Posterior vena cava (tissue), 2 donors: ENCODE measurements around the gene NLRC5. TPM values are rescaled to one million over a fixed set of nuclear protein-coding genes. Genes with fewer than 3 reads are reported as not detected.

Experiments
- DNase-seq: peaks from one replicate; pipeline ENCODE4 v3.0.0-alpha.2; 2020; ENCODE audit warnings: low spot score
- intact Hi-C, 2 donors: fragments of 100-400 bp; cut with DNase I; formaldehyde crosslinking; loops; one replicate each; pipeline versions ENCODE4 v1.14.1 to v1.14.2; 2022 to 2023
- total RNA-seq, 2 donors: library from RNA; stranded (reverse); fragmentation: NEBNext Ultra II Directional; extraction: Animal tissue kit (Norgen Biotek cat#: 25700); gene quantifications; one replicate each; pipeline ENCODE4 v1.2.1, GENCODE V29; 2021
- donor health status: DM: yes; HTN: yes; CAD: no.
- donor health status: DM: yes; HTN: yes; CAD: no.

Gene NLRC5
- total RNA-seq, 2 donors from 2014 or later: 37.8 to 53.2 TPM

DNA sequence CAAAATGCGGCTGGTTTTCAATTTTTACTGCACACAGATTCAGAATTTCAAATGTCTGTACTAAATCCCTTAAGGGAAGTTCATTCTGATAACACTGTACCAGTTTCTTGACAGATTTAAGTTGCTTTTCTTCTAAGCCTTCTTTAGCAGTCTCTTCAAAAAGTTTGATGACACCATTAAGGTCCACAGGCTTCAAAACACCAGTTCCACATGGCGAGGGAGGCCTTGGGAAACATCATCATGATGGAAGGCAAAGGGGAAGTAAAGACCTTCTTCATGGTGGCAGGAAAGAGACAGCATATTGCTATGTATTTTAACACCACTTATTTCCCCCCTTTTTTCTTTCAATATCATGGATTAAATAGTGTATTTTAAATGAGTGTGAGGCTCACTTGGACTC, 24.5 kb downstream of the NLRC5 start:
- peak; percentile 20 for DNase-seq
- intact Hi-C loops: no loop called here

DNA sequence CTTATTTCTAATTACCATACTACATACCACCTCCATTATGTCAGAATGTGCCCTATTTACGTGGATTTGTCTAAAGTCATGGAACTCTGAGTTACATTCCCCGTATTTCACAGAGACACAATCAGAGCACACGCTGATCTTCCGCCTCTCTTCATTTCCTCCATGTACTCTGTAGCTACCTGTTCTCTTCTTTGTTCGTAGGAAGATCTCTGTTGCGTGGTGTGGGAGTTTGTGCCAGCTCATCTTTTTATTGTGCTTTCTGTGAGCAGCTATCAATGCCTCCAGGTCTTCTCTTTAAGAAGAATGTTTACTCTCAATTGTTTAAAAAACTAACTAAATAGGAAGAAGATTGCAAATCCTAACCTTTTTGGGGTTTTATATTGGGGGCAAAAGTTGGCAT, 26.9 kb downstream of the NLRC5 start:
- no peak for DNase-seq
- intact Hi-C loops: no loop called here

DNA sequence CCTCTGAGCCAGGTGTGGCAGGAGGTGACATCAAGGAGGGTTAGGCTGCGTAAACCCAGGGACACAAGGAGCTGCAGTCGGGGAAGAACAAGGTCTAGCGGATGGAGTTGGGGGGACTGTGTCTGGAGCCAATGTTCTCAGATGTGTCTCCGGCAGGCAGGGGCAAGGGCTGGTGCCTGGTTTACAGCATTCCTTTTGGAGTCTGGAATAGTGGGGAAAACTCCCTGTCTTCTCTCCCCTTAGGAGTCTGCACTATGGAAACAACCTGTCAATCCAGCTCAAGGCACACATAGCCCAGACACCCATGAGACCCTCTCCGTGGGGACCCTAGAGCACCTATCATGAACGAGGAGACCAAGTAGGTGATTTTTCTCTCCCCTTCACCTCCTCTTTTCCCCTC, 27.5 kb downstream of the NLRC5 start:
- DNase-seq: peak; percentile 59
- intact Hi-C loops: no loop called here

DNA sequence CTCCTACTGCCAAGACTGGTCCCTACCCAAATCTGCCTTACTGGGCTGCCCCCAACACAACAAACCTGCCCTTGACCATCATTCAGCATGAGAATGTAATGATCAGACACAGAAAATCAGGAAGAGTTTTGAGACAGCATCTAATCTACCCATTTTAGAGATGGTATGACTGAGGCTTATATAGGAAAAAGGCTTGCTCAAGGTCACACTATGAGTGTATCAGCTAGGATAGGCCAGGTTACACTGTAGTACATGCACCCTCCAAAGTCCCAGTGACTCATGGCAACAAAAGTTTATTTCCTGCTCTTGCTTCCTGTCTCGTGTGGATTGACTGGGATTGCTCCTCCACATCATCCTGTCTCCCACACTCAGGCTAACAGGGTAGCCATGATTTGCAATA, 27.9 kb downstream of the NLRC5 start:
- no peak for DNase-seq
- intact Hi-C loops: no loop called here

DNA sequence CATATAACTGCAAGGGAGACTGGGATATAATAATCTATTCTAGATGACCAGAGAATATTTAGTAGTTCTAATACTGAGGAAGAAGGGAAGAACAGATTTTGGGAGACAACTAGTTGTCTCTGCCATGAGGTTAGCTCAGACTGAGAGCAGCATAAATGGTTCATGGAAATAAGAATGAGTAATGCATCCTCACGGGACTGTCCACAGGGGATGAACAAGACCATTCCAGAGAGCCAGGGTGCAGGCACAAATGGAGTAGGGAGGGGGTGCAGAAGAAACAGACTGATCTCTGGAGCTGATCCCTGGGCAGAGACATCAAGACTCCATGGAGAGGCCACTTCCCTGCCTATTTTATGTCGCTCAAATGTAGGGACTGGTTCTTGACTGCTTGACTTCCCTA, 30.4 kb downstream of the NLRC5 start:
- intact Hi-C loops: no loop called here
- DNase-seq: no peak

DNA sequence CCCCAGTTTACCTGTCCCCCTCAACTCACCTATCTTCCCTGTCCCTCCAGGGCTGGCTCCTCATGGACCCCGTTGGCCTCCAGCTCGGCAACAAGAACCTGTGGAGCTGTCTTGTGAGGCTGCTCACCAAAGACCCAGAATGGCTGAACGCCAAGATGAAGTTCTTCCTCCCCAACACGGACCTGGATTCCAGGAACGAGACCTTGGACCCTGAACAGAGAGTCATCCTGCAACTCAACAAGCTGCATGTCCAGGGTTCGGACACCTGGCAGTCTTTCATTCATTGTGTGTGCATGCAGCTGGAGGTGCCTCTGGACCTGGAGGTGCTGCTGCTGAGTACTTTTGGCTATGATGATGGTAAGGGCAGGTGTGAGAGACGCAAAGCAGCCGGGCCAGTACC, 31.3 kb downstream of the NLRC5 start:
- DNase-seq: peak; percentile 26
- intact Hi-C loops: no loop called here

DNA sequence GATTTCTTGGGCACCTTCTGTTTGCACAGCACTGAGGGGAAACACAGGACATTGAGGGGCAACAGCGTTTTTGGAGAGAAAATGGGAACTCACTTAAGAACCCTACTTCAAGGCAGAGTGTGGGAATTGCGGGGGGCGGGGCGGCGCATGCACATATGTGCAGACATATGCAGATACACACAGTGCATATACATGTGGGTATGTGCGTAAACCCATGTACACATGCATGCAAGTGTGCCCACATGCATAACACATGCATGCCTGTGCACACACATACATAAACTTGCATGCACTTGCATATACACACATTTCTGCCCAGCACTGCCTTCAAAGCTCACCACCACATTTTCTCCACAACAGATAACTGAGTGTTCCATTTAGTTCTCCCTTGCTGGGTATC, 32.4 kb downstream of the NLRC5 start:
- DNase-seq: peak; percentile 46
- intact Hi-C loops: no loop called here

DNA sequence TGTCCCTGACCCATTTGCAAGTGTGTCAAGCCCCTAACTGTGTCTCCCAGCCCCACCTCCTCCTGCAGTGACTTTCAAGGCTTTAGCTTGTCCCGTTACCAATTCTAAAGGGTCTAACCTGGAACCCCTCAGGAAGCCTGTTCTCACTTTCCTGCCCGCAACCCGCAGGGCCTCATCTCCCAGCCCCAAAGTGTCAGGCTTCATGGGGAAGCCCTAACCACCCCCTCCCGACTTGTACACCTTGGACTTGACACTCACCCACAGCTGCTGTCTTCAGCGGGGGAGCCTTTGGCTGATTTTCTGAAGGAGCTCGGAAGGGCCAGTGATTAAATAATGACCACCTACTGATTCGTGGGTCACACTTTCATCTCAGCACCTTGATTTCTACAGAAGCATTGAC, 33.1 kb downstream of the NLRC5 start:
- intact Hi-C loops: no loop called here
- DNase-seq: peak; percentile 12

DNA sequence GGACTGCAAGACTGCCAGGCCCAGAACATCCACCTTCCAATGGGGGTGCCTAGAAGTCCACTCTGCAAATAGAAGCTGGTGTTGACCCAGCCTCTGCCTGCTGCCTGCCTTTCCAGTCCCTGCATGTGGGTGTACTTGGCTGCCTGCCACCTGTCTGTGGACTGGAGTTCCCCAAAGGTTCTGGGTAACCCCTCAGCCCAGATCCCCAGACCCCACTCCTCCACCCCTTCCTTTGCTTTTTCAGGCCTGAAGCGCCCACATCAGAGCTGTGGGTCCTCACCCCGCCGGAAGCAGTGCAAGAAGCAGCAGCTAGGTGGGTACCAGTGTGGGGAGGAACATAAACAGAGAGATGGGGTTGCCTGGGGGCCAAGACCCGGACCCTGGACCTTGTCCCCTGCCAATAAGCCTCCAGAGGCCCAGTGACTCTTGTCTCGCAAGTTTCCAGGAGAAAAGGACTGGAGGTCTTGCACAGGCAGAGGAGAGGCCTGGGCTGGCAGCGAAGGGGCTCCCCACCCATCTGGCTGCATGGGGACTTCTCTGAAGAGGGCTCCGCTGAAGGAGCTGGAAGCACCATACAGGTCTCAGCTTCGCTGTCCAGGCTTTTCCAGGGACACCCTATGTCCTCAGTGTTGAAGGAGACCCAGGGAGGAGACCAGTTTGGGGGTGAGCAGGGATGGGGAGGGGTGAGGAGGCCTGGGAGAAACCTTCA, 34.3 kb downstream of the NLRC5 start:
- intact Hi-C loops: no loop called here
- peak; percentile 70 for DNase-seq

DNA sequence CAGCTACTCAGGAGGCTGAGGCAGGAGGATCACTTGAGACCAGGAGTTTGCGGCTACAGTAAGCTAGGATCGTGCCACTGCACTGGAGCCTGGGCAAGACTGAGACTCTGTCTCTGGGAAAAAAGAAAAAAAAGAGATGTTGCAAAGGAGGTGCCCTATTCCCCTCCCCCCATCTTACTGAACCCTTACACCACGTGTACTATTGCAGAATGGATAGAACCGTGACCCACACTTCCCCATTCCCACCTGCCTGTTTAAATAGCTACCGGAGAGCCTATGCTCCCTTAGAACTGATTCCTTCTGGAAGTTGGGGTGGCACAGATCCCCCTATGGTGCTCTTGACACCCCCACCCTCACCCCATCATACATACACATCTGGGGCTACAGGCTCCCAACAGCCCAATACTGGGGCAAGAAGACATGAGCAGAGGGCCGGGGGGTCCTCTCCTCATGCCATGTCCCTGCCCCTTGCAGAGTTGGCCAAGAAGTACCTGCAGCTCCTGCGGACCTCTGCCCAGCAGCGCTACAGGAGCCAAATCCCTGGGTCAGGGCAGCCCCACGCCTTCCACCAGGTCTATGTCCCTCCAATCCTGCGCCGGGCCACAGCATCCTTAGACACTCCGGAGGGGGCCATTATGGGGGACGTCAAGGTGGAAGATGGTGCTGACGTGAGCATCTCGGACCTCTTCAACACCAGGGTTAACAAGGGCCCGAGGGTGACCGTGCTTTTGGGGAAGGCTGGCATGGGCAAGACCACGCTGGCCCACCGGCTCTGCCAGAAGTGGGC, 35.7 kb downstream of the NLRC5 start:
- peak; percentile 74 for DNase-seq
- intact Hi-C loops: no loop called here

DNA sequence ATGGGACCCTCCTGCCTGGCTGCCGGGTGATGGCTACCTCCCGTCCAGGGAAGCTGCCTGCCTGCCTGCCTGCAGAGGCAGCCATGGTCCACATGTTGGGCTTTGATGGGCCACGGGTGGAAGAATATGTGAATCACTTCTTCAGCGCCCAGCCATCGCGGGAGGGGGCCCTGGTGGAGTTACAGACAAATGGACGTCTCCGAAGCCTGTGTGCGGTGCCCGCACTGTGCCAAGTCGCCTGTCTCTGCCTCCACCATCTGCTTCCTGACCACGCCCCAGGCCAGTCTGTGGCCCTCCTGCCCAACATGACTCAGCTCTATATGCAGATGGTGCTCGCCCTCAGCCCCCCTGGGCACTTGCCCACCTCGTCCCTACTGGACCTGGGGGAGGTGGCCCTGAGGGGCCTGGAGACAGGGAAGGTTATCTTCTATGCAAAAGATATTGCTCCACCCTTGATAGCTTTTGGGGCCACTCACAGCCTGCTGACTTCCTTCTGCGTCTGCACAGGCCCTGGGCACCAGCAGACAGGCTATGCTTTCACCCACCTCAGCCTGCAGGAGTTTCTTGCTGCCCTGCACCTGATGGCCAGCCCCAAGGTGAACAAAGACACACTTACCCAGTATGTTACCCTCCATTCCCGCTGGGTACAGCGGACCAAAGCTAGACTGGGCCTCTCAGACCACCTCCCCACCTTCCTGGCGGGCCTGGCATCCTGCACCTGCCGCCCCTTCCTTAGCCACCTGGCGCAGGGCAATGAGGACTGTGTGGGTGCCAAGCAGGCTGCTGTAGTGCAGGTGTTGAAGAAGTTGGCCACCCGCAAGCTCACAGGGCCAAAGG, 36.8 kb downstream of the NLRC5 start:
- intact Hi-C loops: no loop called here
- DNase-seq: peak; percentile 77

DNA sequence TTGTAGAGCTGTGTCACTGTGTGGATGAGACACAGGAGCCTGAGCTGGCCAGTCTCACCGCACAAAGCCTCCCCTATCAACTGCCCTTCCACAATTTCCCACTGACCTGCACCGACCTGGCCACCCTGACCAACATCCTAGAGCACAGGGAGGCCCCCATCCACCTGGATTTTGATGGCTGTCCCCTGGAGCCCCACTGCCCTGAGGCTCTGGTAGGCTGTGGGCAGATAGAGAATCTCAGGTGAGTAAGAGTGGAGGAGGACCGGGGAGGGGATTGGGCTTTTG, 37.4 kb downstream of the NLRC5 start:
- peak; percentile 38 for DNase-seq
- intact Hi-C loops: no loop called here

DNA sequence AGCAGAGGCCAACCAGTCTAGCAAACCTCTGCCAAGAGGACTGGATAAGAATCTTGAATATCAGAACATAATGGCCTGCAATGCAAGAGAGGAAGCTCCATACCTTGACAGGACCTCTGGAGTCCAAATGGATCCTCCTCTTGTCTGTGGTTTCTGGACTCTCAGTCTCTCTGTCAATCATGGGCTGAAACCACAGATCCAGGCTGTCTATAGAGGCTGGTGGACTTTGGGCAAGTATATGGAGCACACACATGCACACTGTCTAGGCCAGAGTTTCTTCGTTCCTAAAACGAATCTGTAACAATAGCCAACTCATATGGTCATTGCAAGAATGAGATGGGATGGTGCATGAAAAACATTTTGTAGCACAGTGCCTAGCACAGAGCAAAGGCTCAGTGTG, 37.7 kb downstream of the NLRC5 start:
- no peak for DNase-seq

DNA sequence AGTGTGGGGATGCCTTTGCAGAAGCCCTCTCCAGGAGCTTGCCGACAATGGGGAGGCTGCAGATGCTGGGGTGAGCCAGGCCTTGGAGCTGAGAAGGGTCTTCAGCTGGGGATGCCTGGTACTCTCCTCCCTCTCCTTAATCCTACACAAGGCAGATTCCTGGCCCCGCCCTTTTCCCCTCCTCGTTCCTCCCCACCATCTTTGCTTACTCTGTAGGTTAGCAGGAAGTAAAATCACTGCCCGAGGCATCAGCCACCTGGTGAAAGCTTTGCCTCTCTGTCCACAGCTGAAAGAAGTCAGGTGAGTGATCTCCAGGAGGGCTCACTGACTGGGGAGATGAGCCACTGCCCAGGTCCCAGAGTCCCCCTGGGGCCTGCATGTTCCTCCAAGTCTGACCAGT, 38.7 kb downstream of the NLRC5 start:
- intact Hi-C loops: no loop called here
- peak; percentile 23 for DNase-seq

More for the DNA sequence above, 37.7 kb downstream of the NLRC5 start:
- intact Hi-C loops: no loop called here

DNA sequence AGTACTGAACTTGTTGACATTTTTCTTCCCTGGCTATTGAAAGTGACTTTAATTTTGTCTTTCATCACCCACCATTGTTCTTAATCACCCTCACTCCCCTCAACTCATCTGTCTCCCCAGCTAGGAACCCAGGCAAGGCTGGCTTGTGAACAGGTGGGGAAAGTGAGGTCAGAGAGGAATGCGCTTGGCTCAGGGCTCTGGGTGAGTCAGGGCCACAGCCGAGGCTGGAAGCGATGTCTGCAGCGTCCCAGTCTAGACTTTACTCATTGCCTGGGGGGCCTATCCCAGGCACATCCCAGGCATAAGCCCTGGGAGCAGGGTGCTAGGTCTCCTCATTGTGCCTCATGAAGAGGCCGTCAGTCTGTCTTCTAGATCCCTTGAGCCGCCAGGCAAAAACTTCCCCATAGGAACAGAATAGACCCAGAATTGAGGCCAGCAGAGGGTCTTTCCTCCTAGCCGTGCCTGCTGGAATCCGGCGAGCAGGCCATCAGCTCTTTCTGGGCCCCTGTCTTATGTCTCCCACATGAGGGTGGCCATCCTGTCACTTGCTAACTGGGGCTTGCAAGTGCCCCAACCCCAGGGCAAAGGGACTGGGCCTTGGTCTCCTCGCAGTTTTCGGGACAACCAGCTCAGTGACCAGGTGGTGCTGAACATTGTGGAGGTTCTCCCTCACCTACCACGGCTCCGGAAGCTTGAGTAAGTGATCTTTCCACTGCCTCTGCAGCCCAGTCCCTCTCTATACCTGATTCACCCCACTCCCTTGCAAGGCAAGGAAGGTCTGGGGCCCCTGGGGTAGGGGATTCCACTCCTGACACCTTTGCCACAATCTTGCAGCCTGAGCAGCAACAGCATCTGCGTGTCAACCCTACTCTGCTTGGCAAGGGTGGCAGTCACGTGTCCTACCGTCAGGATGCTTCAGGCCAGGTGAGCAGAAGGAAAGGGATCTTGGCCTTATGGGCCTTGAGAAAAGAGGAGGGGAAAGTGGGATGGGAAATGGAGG, 40.1 kb downstream of the NLRC5 start:
- DNase-seq: peak; percentile 54

DNA sequence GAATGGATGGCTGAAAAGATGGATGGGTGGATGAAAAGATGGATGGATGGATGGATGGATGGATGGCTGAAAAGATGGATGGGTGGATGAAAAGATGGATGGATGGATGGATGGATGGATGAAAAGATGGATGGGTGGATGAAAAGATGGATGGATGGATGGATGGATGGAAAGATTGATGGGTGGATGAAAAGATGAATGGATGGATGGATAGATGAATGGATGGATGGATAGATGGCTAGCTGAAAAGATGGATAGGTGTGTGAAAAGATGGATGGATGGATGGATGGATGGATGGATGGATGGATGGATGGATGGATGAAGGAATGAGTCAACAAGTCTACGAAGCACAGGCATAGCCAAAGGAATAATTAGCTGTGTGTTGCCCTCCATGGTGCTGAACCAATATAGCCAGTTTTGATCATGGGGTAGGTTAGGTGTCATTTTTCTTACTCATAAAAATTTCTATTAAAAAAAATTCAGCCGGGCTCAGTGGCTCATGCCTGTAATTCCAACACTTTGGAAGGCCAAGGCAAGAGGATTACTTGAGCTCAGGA, 41.1 kb downstream of the NLRC5 start:
- intact Hi-C loops: no loop called here

More for the DNA sequence above, 40.1 kb downstream of the NLRC5 start:
- intact Hi-C loops: no loop called here

DNA sequence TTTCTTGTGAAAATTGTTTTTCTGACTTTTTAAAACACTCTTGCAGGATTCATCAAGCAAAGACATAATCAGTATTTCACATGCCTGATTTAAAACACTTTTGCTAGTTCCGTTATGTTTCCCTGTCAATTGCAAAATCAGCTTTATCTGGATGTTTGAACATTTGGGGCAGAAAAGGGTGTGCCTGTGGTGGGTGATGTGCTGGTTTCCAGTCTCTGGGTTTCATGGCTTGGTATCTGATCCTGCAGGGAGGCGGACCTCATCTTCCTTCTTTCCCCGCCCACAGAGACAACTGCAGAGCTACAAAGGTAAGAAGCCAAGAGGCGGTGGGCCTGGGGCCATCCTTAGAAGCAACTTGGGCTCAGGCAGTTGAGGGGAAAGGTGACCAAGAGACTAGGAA, 41.8 kb downstream of the NLRC5 start:
- peak; percentile 20 for DNase-seq
- intact Hi-C loops: no loop called here

More for the DNA sequence above, 41.1 kb downstream of the NLRC5 start:
- DNase-seq: peak; percentile 1

DNA sequence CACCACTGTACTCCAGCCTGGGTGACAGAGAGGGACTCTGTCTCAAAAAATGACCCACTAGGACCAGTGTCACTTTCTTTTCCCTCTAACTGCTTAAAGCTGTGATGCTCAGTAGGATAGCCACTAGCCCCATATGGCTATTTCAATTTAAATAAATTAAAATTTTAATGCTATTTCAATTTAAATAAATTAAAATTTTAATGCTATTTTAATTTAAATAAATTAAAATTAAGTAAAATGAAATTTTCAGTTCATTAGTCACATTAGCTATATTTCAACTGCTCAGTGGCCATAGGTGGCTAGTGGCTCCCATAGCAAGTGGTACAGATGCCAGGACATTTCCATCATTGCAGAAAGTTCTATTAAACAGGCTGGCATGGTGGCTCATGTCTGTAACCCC, 43.0 kb downstream of the NLRC5 start:
- intact Hi-C loops: no loop called here
- DNase-seq: no peak

DNA sequence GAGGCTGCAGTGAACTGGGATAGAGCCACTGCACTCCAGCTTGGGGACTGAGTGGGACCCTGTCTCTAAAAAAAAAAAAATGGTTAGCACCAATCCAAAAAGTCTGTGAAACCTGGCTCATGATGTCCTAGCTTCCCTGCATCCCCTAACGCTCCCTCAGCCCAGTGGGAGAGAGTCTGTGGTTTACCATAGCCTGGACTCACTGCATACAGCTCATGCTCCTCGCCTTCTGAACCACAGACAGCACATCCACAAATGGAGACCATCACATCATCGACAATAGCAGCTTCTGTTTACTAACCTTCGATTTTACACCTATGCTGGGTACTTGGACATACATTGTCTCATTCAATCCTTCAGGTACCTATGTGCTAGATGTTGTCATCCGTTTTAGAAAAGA, 43.6 kb downstream of the NLRC5 start:
- DNase-seq: no peak
- intact Hi-C loops: no loop called here
